Tibial artery (tissue), 4 donors: ENCODE results near the gene EXOC6.

Experiments used
- DNase-seq, 2 donors: peaks; one replicate each; pipeline ENCODE4 v3.0.0-alpha.2; 2019
- H3K27ac ChIP-seq, 2 donors: fragments of 200-600 bp; sonication (generic) in 1 of 2; 1 replicate in 1 of 2; 2 replicates in 1 of 2; pipeline ENCODE4 v1.5.1; 2018 to 2019; ENCODE audit warnings: mild to moderate bottlenecking in 1 of 2
- H3K27me3 ChIP-seq, 2 donors: fragments of 200-600 bp; sonication (generic) in 1 of 2; one replicate each; pipeline versions ENCODE4 v1.5.1 to v1.6.0; 2016 to 2019
- H3K36me3 ChIP-seq, 3 donors: fragments of 200-600 bp; sonication (generic) in 2 of 3; one replicate each; pipeline ENCODE4 v1.5.1; 2016 to 2019; ENCODE audit warnings: mild to moderate bottlenecking in 2 of 3
- H3K4me1 ChIP-seq, 4 donors: fragments of 200-600 bp; sonication (generic) in 2 of 4; 1 replicate in 3 of 4; 2 replicates in 1 of 4; pipeline ENCODE4 v1.5.1; 2016 to 2019
- H3K4me3 ChIP-seq, 2 donors: fragments of 200-600 bp; sonication (generic) in 1 of 2; 1 replicate in 1 of 2; 2 replicates in 1 of 2; pipeline ENCODE4 v1.5.1; 2018 to 2019; ENCODE audit warnings: mild to moderate bottlenecking in 2 of 2
- H3K9me3 ChIP-seq, 3 donors: fragments of 200-600 bp; sonication (generic) in 1 of 3; one replicate each; pipeline ENCODE4 v1.5.1; 2016 to 2019
- intact Hi-C: fragments of 100-400 bp; cut with DNase I; formaldehyde crosslinking; loops from one replicate; pipeline ENCODE4 v1.15.0; 2023; ENCODE audit warnings: low total_unique reads
- TF ChIP-seq, protein P1 (sequence below), 2 experiments: fragments of 200-600 bp in 1 of 2; fragments of 450-650 bp in 1 of 2; IDR thresholded peaks; one replicate each; pipeline ENCODE4 v1.5.1; 2017 to 2019; ENCODE audit warnings: antibody characterized with exemption in 2 of 2, mild to moderate bottlenecking in 1 of 2, moderate library complexity in 1 of 2

EXOC6 gene

DNA sequence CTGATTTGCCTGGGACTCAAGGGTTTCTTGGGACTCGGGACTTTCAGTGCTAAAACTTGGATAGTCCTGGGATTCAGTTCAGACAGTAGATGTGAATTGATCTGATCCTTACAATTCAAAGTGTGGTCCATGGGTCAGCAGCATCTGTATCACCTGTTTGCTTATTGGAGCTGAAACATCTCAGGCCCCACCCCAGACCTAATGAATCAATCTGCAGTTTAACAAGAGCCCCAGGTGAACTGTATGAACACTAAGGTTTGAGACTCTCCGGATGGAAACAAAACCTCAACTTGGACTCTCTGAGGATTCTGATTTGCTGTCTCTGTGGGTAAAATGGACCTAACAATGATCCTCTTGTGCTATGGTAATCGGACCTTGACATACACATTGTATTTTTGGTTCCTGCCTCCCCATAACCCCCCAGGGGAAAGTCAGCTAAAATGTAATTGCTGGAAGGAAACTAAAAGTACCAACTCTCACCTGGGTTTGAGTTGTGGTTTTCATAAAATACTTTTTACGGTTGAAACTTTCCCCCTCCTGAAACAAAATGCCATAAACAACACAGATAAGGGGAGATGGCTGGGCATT, 237.0 kb downstream of the EXOC6 start:
- no peaks in the 10 kb centered on the region for H3K9me3 ChIP-seq
- no peaks in the 10 kb centered on the region for H3K36me3 ChIP-seq
- intact Hi-C loops: loop anchor here (10.0 kb wide), 1 partner anchor 269 kb away; no protein-coding TSS in a partner anchor
- H3K27me3 ChIP-seq: no peaks in the 10 kb centered on the region
- no peak overlapping the region for H3K27ac ChIP-seq
- DNase-seq: no peak
- TF ChIP-seq, protein P1, sequence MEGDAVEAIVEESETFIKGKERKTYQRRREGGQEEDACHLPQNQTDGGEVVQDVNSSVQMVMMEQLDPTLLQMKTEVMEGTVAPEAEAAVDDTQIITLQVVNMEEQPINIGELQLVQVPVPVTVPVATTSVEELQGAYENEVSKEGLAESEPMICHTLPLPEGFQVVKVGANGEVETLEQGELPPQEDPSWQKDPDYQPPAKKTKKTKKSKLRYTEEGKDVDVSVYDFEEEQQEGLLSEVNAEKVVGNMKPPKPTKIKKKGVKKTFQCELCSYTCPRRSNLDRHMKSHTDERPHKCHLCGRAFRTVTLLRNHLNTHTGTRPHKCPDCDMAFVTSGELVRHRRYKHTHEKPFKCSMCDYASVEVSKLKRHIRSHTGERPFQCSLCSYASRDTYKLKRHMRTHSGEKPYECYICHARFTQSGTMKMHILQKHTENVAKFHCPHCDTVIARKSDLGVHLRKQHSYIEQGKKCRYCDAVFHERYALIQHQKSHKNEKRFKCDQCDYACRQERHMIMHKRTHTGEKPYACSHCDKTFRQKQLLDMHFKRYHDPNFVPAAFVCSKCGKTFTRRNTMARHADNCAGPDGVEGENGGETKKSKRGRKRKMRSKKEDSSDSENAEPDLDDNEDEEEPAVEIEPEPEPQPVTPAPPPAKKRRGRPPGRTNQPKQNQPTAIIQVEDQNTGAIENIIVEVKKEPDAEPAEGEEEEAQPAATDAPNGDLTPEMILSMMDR (IDR thresholded peaks at IDR 0.05): no peak
- H3K4me3 ChIP-seq: no peak overlapping the region
- H3K4me1 ChIP-seq: peaks cover 0 to 3% (median 2%) of the 10 kb centered on the region in 4 donors

- H3K36me3 ChIP-seq: no peaks in the 10 kb centered on the region
- intact Hi-C loops: loop anchor here (10.0 kb wide), 1 partner anchor 269 kb away; no protein-coding TSS in a partner anchor
- TF ChIP-seq, protein P1 (IDR thresholded peaks at IDR 0.05): no peak
These were observed 238.0 kb downstream of the EXOC6 start for GRCh38 chr10:93086289-93086688.

DNA sequence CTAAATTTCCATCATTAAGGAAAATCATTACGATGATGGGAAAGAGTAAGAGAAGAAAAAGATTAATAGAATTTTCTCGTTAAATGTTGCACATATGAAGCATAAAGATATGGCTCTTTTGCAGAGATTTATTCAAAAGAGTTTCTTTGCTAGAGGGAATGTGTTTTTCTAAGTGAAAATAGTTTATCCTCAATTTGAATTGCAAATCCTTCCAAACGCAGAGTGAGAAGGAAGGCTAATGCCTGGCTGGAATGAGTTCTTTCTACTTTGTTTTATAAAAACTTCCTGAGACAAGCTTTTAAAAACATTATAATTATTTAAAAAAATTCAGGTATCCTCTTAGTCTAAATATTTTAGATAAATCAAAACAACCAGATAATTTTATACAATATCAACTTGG, 239.5 kb downstream of the EXOC6 start:
- H3K27me3 ChIP-seq: no peaks in the 10 kb centered on the region
- H3K9me3 ChIP-seq: no peaks in the 10 kb centered on the region
- no peak for DNase-seq
- no peaks in the 10 kb centered on the region for H3K36me3 ChIP-seq
- no peaks in the 10 kb centered on the region for H3K4me1 ChIP-seq
- no peak overlapping the region for H3K4me3 ChIP-seq
- intact Hi-C loops: loop anchor here (10.0 kb wide), 1 partner anchor 267 kb away; no protein-coding TSS in a partner anchor
- no peak overlapping the region for H3K27ac ChIP-seq
- TF ChIP-seq, protein P1 (IDR thresholded peaks at IDR 0.05): no peak

More at GRCh38 chr10:93086289-93086688, 238.0 kb downstream of the EXOC6 start:
- DNase-seq: no peak
- no peaks in the 10 kb centered on the region for H3K4me1 ChIP-seq
- no peak overlapping the region for H3K27ac ChIP-seq
- no peak overlapping the region for H3K4me3 ChIP-seq
- H3K9me3 ChIP-seq: no peaks in the 10 kb centered on the region
- no peaks in the 10 kb centered on the region for H3K27me3 ChIP-seq

- intact Hi-C loops: loop anchor here (10.0 kb wide), 1 partner anchor 266 kb away; no protein-coding TSS in a partner anchor
- Histone ChIP-seq H3K4me3 (no peak overlapping the region), H3K36me3 (no peaks in the 10 kb centered on the region), H3K4me1 (no peaks in the 10 kb centered on the region), H3K27ac (no peak overlapping the region), H3K9me3 (no peaks in the 10 kb centered on the region), H3K27me3 (no peaks in the 10 kb centered on the region)
- DNase-seq: no peak
- TF ChIP-seq, protein P1 (IDR thresholded peaks at IDR 0.05): no peak
These were observed 240.1 kb downstream of the EXOC6 start for GRCh38 chr10:93088466-93088865.

DNA sequence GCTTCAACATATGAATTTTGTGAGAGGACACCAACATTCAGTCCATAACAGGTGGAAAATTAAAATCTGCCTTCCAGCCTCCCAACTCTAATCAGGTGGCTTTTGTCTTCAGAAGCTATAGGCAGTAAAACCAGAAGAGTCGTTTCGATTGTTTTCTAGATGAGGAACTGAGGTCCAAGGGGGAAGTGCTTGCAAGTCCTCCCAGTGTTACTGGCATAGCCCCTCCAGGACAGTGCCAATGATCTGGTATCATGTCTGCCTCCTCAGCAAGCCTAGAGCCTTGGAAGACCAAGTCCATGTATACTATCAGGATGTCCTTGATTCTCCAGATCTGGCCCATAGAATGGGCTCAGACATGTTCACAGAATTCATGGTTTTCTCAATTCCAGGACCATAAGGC, 242.3 kb downstream of the EXOC6 start:
- Histone ChIP-seq H3K4me3 (no peak overlapping the region), H3K4me1 (no peaks in the 10 kb centered on the region), H3K27ac (no peak overlapping the region), H3K27me3 (no peaks in the 10 kb centered on the region), H3K9me3 (no peaks in the 10 kb centered on the region), H3K36me3 (no peaks in the 10 kb centered on the region)
- TF ChIP-seq, protein P1 (IDR thresholded peaks at IDR 0.05): no peak
- no peak for DNase-seq
- intact Hi-C loops: no loop called here
